CD4-positive, alpha-beta memory T cell (primary cell): ENCODE data around the gene PPM1B. TPM values are rescaled to one million over a fixed set of nuclear protein-coding genes. Genes with fewer than 3 reads are reported as not detected.
"Not testable (repeated sequence)": the region's sequence is repeated elsewhere in the genome, so short reads cannot be mapped to it uniquely, and the experiment has no call there.

ENCODE experiments used
- CTCF ChIA-PET: fragments of 350-600 bp; sonication (Branson Sonifier 250); formaldehyde crosslinking; loops from one replicate; lab custom pipeline; 2021; ENCODE audit warnings: inconsistent platforms; ENCODE audit not compliant: partially characterized antibody; lab: Charles Lee
- POLR2A ChIA-PET: fragments of 350-600 bp; sonication (Branson Sonifier 250); formaldehyde crosslinking; loops from one replicate; lab custom pipeline; 2021; ENCODE audit not compliant: partially characterized antibody; lab: Charles Lee
- DNase-seq, 5 donors: peaks; one replicate each; pipeline versions ENCODE4 v3.0.0 to v3.0.0-alpha.2; 2020 to 2022; ENCODE audit warnings: mixed read lengths in 1 of 5
- H3K27ac ChIP-seq: one replicate; pipeline ENCODE4 v1.7.0; 2013; ENCODE audit warnings: low read depth, low read length
- H3K27me3 ChIP-seq: 2 replicates; pipeline ENCODE4 v1.7.0; 2013; ENCODE audit warnings: mild to moderate bottlenecking, low read length, moderate library complexity; ENCODE audit not compliant: insufficient read depth
- H3K36me3 ChIP-seq: 2 replicates; pipeline ENCODE4 v1.7.0; 2013; ENCODE audit warnings: mild to moderate bottlenecking, low read length, moderate library complexity; ENCODE audit not compliant: insufficient read depth
- H3K4me1 ChIP-seq: 2 replicates; pipeline ENCODE4 v1.7.0; 2013; ENCODE audit warnings: mild to moderate bottlenecking, low read length, moderate library complexity; ENCODE audit not compliant: insufficient read depth
- H3K4me3 ChIP-seq, 2 donors: one replicate each; pipeline ENCODE4 v1.7.0; 2013; ENCODE audit warnings: low read length in 2 of 2, mild to moderate bottlenecking in 1 of 2
- H3K9me3 ChIP-seq, 2 donors: one replicate each; pipeline ENCODE4 v1.7.0; 2013; ENCODE audit warnings: low read length in 2 of 2, control low read depth in 1 of 2; ENCODE audit not compliant: control insufficient read depth in 1 of 2
- H3K27ac Mint-ChIP-seq, 7 donors: one replicate each; pipeline ENCODE4 v1.8.0; 2020 to 2021; ENCODE audit warnings: mixed read lengths in 7 of 7, mild to moderate bottlenecking in 6 of 7, inconsistent platforms in 3 of 7, moderate library complexity in 3 of 7
- H3K27me3 Mint-ChIP-seq, 2 donors: one replicate each; pipeline ENCODE4 v1.8.0; 2020 to 2021; ENCODE audit warnings: mixed read lengths in 2 of 2
- H3K36me3 Mint-ChIP-seq, 2 donors: one replicate each; pipeline ENCODE4 v1.8.0; 2020 to 2021; ENCODE audit warnings: mixed read lengths in 2 of 2, inconsistent platforms in 1 of 2, mild to moderate bottlenecking in 1 of 2
- H3K4me1 Mint-ChIP-seq, 4 donors: one replicate each; pipeline ENCODE4 v1.8.0; 2020 to 2021; ENCODE audit warnings: mixed read lengths in 4 of 4, mild to moderate bottlenecking in 1 of 4
- H3K4me3 Mint-ChIP-seq, 8 donors: one replicate each; pipeline ENCODE4 v1.8.0; 2020 to 2021; ENCODE audit warnings: mixed read lengths in 8 of 8, mild to moderate bottlenecking in 7 of 8, moderate library complexity in 6 of 8, inconsistent platforms in 3 of 8
- H3K9me3 Mint-ChIP-seq, 8 donors: one replicate each; pipeline ENCODE4 v1.8.0; 2020 to 2021; ENCODE audit warnings: mixed read lengths in 8 of 8, mild to moderate bottlenecking in 5 of 8, inconsistent platforms in 3 of 8, moderate library complexity in 1 of 8
- intact Hi-C: fragments of 100-400 bp; cut with micrococcal nuclease; formaldehyde crosslinking; loops from one replicate; pipeline ENCODE4 v1.15.1; 2023
- polyA plus RNA-seq, 2 donors: library from polyadenylated mRNA; unstranded; fragments of 300-500 nt; fragmentation: Illumina TruSeq; gene quantifications; one replicate each; pipeline ENCODE4 v1.2.3, GENCODE V29; 2021
- total RNA-seq, 2 experiments: library from RNA; stranded (reverse); gene quantifications; one replicate each; pipeline ENCODE4 v1.2.3, GENCODE V29; 2021

The PPM1B gene
- total and polyA plus RNA-seq, 4 experiments from 2014 or later = 52.4 to 79.3 (median 65.1) TPM

- Histone ChIP-seq H3K4me1 (peaks cover 10% of the 10 kb centered on the region), H3K36me3 (no peaks in the 10 kb centered on the region), H3K27me3 (no peaks in the 10 kb centered on the region), H3K9me3 (no peaks in the 10 kb centered on the region), H3K27ac (no peak overlapping the region), H3K4me3 (peak overlapping the region in 1 of 2 donors; percentile 58)
- intact Hi-C loops = loop anchor here (1.0 to 10.0 kb wide), 7 partner anchors 8 to 713 kb away; partner anchors contain the start of gene PPM1B
- Mint-ChIP-seq H3K27ac (peak overlapping the region in 5 of 7 donors; percentile 58 to 88 (median 71)), H3K36me3 (no peaks in the 10 kb centered on the region), H3K4me1 (peaks cover 13 to 30% (median 23%) of the 10 kb centered on the region in 4 donors), H3K27me3 (no peaks in the 10 kb centered on the region), H3K4me3 (peak overlapping the region; percentile 83 to 93 (median 86)), H3K9me3 (no peaks in the 10 kb centered on the region)
- ChIA-PET POLR2A (interaction anchor here (1.5 kb wide), 1 partner anchor 117 kb away, joined by 4 read pairs; the partner anchor contains the start of genes CAMKMT and PREPL), CTCF (interaction anchor here (1.0 kb wide), 2 partner anchors 10 to 158 kb away, joined by 3 to 5 read pairs; no protein-coding TSS in a partner anchor)
- DNase-seq = peak; percentile 46 to 68 (median 66)
Observed at GRCh38 chr2:44244135-44244871, 75.6 kb downstream of the PPM1B start.

DNA sequence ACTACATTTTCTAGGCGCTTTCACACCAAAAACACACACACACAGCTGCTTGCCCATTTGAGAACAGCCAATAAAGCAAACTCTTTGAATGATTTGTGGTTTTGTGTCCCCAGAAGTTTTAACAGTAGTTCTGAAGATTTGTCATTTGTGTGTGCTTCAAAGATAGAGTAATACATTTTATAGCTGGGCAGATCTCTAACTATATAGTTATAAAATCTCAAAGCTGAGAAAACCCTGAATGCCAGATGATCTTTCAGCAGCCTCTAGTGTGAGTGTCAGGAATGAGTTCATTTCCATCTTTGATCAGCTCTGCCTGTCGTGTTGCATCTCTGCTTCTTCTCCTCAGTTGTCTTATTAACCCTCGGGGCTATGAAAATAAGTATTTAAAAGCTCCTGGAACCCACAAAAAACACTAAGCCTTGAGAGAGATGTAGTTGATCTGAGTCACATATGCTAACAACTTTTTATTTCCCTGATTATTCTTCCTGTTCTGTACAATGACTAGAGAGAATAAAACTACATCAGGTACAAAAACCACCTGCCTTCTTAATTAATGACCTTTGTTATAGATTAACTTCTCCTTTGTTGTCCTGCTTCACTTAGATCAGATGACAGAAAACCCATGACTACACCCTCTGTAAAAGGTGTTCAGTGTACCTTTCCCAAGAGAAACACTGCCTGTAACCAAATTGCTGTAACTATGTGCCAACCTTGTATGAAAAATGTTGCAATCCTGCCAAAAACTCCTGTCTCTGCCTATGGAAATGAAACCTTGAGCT is 76.6 kb downstream of the PPM1B start:
- Mint-ChIP-seq H3K9me3 (no peaks in the 10 kb centered on the region), H3K27ac (no peak overlapping the region), H3K27me3 (no peaks in the 10 kb centered on the region), H3K4me1 (peaks cover 10 to 24% (median 18%) of the 10 kb centered on the region in 4 donors), H3K4me3 (peak overlapping the region in 4 of 8 donors; percentile 31 to 69 (median 44)), H3K36me3 (no peaks in the 10 kb centered on the region)
- Histone ChIP-seq H3K4me1 (peaks cover 10% of the 10 kb centered on the region), H3K4me3 (no peak overlapping the region), H3K27ac (no peak overlapping the region), H3K27me3 (no peaks in the 10 kb centered on the region), H3K9me3 (no peaks in the 10 kb centered on the region), H3K36me3 (no peaks in the 10 kb centered on the region)
- intact Hi-C loops = loop anchor here (2.0 to 10.0 kb wide), 2 partner anchors 50 to 76 kb away; partner anchors contain the start of gene PPM1B
- CTCF ChIA-PET = interaction anchor here (0.6 to 1.7 kb wide), 8 partner anchors 12 to 159 kb away, joined by 3 to 6 read pairs (median 4); no protein-coding TSS in a partner anchor
- DNase-seq = no peak
- POLR2A ChIA-PET = interaction anchor here (1.5 kb wide), 1 partner anchor 116 kb away, joined by 4 read pairs; the partner anchor contains the start of genes CAMKMT and PREPL

GRCh38 chr2:44246436-44246835 is 77.8 kb downstream of the PPM1B start:
- H3K36me3 ChIP-seq = no peaks in the 10 kb centered on the region
- DNase-seq = no peak
- ChIA-PET POLR2A (no interaction called here), CTCF (interaction anchor here (0.8 to 1.7 kb wide), 5 partner anchors 16 to 158 kb away, joined by 3 to 6 read pairs (median 5); no protein-coding TSS in a partner anchor)
- Mint-ChIP-seq H3K36me3 (no peaks in the 10 kb centered on the region), H3K27me3 (peaks cover 0 to 3% of the 10 kb centered on the region in 2 donors), H3K4me1 (peaks cover 10 to 24% (median 18%) of the 10 kb centered on the region in 4 donors), H3K4me3 (no peak overlapping the region), H3K9me3 (no peaks in the 10 kb centered on the region), H3K27ac (no peak overlapping the region)
- no peak overlapping the region for H3K27ac ChIP-seq
- H3K4me1 ChIP-seq = peaks cover 10% of the 10 kb centered on the region
- intact Hi-C loops = loop anchor here (10.0 kb wide), 1 partner anchor 48 kb away; no protein-coding TSS in a partner anchor
- H3K27me3 ChIP-seq = no peaks in the 10 kb centered on the region
- no peaks in the 10 kb centered on the region for H3K9me3 ChIP-seq
- H3K4me3 ChIP-seq = no peak overlapping the region

DNA sequence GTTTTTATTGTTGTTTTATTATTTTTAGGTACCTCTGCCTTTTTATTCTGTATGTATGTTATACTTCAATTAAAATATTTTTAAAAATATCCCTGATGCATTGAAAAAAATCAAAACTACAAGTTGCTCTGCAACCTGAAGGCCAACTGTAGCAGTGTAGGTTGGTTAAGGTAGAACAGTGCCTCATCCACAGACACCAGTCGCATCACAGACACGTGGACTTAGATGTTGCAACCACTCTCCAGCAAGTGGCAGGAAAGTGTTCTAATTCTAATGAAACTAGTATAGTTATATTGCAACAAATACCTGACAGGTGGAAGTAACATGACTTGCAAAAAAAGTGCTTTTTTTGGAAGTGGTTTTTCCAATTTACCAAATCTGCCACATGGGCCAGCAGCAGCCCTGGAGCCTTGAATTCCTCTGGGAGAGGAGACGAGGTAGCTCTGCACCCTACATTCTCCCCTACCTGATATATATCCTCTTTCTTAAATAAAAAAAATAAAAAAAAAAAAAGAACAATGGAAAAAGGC is 78.2 kb downstream of the PPM1B start:
- intact Hi-C loops = loop anchor here (10.0 kb wide), 1 partner anchor 48 kb away; no protein-coding TSS in a partner anchor
- Histone ChIP-seq H3K4me1 (peaks cover 10% of the 10 kb centered on the region), H3K9me3 (no peaks in the 10 kb centered on the region), H3K4me3 (no peak overlapping the region), H3K36me3 (no peaks in the 10 kb centered on the region), H3K27ac (no peak overlapping the region), H3K27me3 (no peaks in the 10 kb centered on the region)
- Mint-ChIP-seq H3K9me3 (peaks cover 0 to 2% (median 0%) of the 10 kb centered on the region in 8 donors), H3K4me1 (peaks cover 10 to 24% (median 18%) of the 10 kb centered on the region in 4 donors), H3K4me3 (no peak overlapping the region), H3K27me3 (peaks cover 0 to 7% of the 10 kb centered on the region in 2 donors), H3K36me3 (no peaks in the 10 kb centered on the region), H3K27ac (no peak overlapping the region)
- ChIA-PET POLR2A (no interaction called here), CTCF (interaction anchor here (0.9 to 1.6 kb wide), 2 partner anchors 27 to 158 kb away, joined by 4 to 5 read pairs; no protein-coding TSS in a partner anchor)
- no peak for DNase-seq

DNA sequence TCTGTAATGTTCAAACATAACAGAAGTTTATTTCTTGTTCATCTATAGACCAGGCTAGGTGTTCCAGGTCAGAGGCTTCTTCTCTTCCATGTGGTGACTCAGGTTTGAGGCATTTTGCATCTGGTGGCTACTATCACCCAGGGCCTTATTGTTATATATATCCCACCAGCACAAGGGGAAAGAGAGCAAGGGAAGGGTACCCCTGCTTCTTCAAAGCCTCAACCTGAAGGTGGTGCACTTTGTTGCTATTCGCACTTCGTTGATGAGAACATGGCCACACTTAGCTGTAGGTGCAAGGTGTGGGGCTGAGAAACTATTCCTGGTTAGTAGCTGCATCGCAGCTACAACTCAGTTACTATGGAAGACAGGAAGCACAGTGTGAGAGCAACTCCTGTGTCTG is 79.2 kb downstream of the PPM1B start:
- POLR2A ChIA-PET = no interaction called here

DNA sequence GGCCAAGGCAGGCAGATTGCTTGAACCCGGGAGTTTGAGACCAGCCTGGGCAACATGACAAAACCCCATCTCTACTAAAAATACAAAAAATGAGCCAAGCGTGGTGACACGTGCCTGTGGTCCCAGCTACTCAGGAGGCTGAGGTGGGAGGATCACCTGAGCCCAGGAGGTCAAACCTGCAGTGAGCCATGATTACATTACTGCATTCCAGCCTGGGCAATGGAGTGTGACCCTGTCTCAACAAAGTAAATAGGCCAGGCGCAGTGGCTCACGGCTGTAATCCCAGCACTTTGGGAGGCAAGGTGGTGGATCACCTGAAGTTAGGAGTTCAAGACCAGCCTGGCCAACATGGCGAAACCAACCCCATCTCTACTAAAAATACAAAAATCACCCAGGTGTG is 80.6 kb downstream of the PPM1B start:
- POLR2A ChIA-PET = interaction anchor here (0.5 kb wide), 1 partner anchor 73 kb away, joined by 3 read pairs; no protein-coding TSS in a partner anchor
- not testable (repeated sequence) for H3K27ac Mint-ChIP-seq

More for the DNA sequence above, 79.2 kb downstream of the PPM1B start:
- no peak overlapping the region for H3K4me3 ChIP-seq
- H3K36me3 ChIP-seq = no peaks in the 10 kb centered on the region
- H3K27me3 ChIP-seq = no peaks in the 10 kb centered on the region
- Mint-ChIP-seq H3K9me3 (peaks cover 0 to 8% (median 5%) of the 10 kb centered on the region in 8 donors), H3K4me3 (no peak overlapping the region), H3K27me3 (peaks cover 0 to 9% of the 10 kb centered on the region in 2 donors), H3K27ac (no peak overlapping the region), H3K36me3 (no peaks in the 10 kb centered on the region), H3K4me1 (peaks cover 10 to 24% (median 17%) of the 10 kb centered on the region in 4 donors)
- DNase-seq = no peak
- CTCF ChIA-PET = no interaction called here
- no peaks in the 10 kb centered on the region for H3K9me3 ChIP-seq
- intact Hi-C loops = loop anchor here (10.0 kb wide), 1 partner anchor 47 kb away; no protein-coding TSS in a partner anchor
- peaks cover 10% of the 10 kb centered on the region for H3K4me1 ChIP-seq
- no peak overlapping the region for H3K27ac ChIP-seq

More for the DNA sequence above, 80.6 kb downstream of the PPM1B start:
- H3K36me3 ChIP-seq, H3K9me3 Mint-ChIP-seq, H3K9me3 ChIP-seq, H3K27ac ChIP-seq, CTCF ChIA-PET, H3K4me1 ChIP-seq, DNase-seq, H3K27me3 ChIP-seq, H3K4me3 Mint-ChIP-seq, H3K4me3 ChIP-seq, H3K36me3 Mint-ChIP-seq: not testable (repeated sequence)
- Mint-ChIP-seq H3K27me3 (peaks cover 1 to 11% of the 10 kb centered on the region in 2 donors), H3K4me1 (peaks cover 6 to 19% (median 13%) of the 10 kb centered on the region in 4 donors)
- intact Hi-C loops = loop anchor here (10.0 kb wide), 1 partner anchor 46 kb away; no protein-coding TSS in a partner anchor
